H1 (cell line): ENCODE results near the gene KRTAP19-2. TPM values are rescaled to one million over a fixed set of nuclear protein-coding genes. Genes with fewer than 3 reads are reported as not detected.

Experiments used
- CTCF ChIA-PET: fragments of 300-600 bp; sonication (Branson Sonifier 250); formaldehyde crosslinking; loops from one replicate; lab custom pipeline; 2021; ENCODE audit not compliant: partially characterized antibody; lab: Charles Lee
- POLR2A ChIA-PET: fragments of 300-600 bp; sonication (Branson Sonifier 250); formaldehyde crosslinking; loops from one replicate; lab custom pipeline; 2021; ENCODE audit warnings: inconsistent platforms; ENCODE audit not compliant: partially characterized antibody; lab: Charles Lee
- DNase-seq, 2 experiments: peaks; one replicate each; pipeline versions ENCODE4 v3.0.0 to v3.0.0-alpha.2; 2010 to 2022; ENCODE audit warnings: low spot score in 2 of 2, low read depth in 1 of 2, mixed read lengths in 1 of 2
- FAIRE-seq: peaks from 2 replicates; lab custom pipeline; 2011; peaks lifted over from hg19 to GRCh38; lab: Jason Lieb, UNC
- H2AFZ ChIP-seq: 2 replicates; pipeline ENCODE4 v1.8.1; 2012; ENCODE audit warnings: low read length, inconsistent platforms
- H2AK5ac ChIP-seq: 2 replicates; pipeline ENCODE4 v1.6.1; 2013; ENCODE audit warnings: low read depth, low read length
- H2BK120ac ChIP-seq: replicated peaks from 2 replicates; pipeline ENCODE3; 2013; ENCODE audit warnings: low read depth, low read length, inconsistent platforms
- H2BK12ac ChIP-seq: 2 replicates; pipeline ENCODE4 v1.6.1; 2013; ENCODE audit warnings: low read depth, low read length
- H2BK15ac ChIP-seq: 2 replicates; pipeline ENCODE4 v1.6.1; 2013; ENCODE audit warnings: low read length
- H2BK20ac ChIP-seq: 2 replicates; pipeline ENCODE4 v1.6.1; 2013; ENCODE audit warnings: low read length
- H2BK5ac ChIP-seq: 2 replicates; pipeline ENCODE4 v1.6.1; 2013; ENCODE audit warnings: low read depth, low read length
- H3K14ac ChIP-seq: 2 replicates; pipeline ENCODE4 v1.6.1; 2013; ENCODE audit warnings: inconsistent platforms; ENCODE audit not compliant: insufficient read length
- H3K18ac ChIP-seq: 2 replicates; pipeline ENCODE4 v1.6.1; 2013; ENCODE audit warnings: low read length; ENCODE audit errors: extremely low read depth
- H3K23ac ChIP-seq: 2 replicates; pipeline ENCODE4 v1.6.1; 2013; ENCODE audit warnings: inconsistent platforms; ENCODE audit not compliant: insufficient read length
- H3K23me2 ChIP-seq: 2 replicates; pipeline ENCODE4 v1.6.1; 2013; ENCODE audit warnings: low read depth, low read length
- H3K27ac ChIP-seq: 2 replicates; pipeline ENCODE4 v1.6.1; 2011; ENCODE audit warnings: low read depth, low read length, inconsistent platforms
- H3K27me3 ChIP-seq, 4 experiments: replicated peaks in 1 of 4; 1 replicate in 1 of 4; 2 replicates in 3 of 4; pipeline versions ENCODE4 v1.6.1 to v1.8.1; 2011 to 2013; ENCODE audit warnings: low read length in 3 of 4, mild to moderate bottlenecking in 3 of 4, inconsistent platforms in 2 of 4, mixed read lengths in 2 of 4, moderate library complexity in 1 of 4; ENCODE audit not compliant: control insufficient read depth in 3 of 4, insufficient read depth in 3 of 4; ENCODE audit errors: extremely low read depth in 1 of 4
- H3K36me3 ChIP-seq, 4 experiments: 2 replicates each; pipeline versions ENCODE4 v1.6.1 to v1.8.1; 2011 to 2013; ENCODE audit warnings: mild to moderate bottlenecking in 4 of 4, low read length in 3 of 4, moderate library complexity in 2 of 4, control low read depth in 1 of 4, inconsistent platforms in 1 of 4; ENCODE audit not compliant: insufficient read depth in 4 of 4, control insufficient read depth in 2 of 4
- H3K4ac ChIP-seq: replicated peaks from 2 replicates; pipeline ENCODE3; 2013; ENCODE audit warnings: low read length, low read depth, mixed read lengths, inconsistent platforms; ENCODE audit not compliant: insufficient read length
- H3K4me1 ChIP-seq, 4 experiments: replicated peaks in 1 of 4; 1 replicate in 1 of 4; 2 replicates in 3 of 4; pipeline versions ENCODE4 v1.6.1 to v1.8.1; 2011 to 2013; ENCODE audit warnings: low read length in 3 of 4, inconsistent platforms in 2 of 4, mixed read lengths in 1 of 4; ENCODE audit not compliant: insufficient read depth in 4 of 4, control insufficient read depth in 3 of 4
- H3K4me2 ChIP-seq, 2 experiments: 2 replicates each; pipeline versions ENCODE4 v1.6.1 to v1.8.1; 2011 to 2013; ENCODE audit warnings: low read depth in 2 of 2, low read length in 2 of 2, control low read depth in 1 of 2, inconsistent platforms in 1 of 2, mild to moderate bottlenecking in 1 of 2; ENCODE audit not compliant: insufficient read depth in 1 of 2
- H3K4me3 ChIP-seq, 4 experiments: fragments of 200-600, 300-600 bp in 1 of 4; sonication (generic), shearing (Covaris generic), sonication (Bioruptor Twin) in 1 of 4; 2 replicates each; pipeline versions ENCODE4 v1.5.1 to v1.8.1; 2011 to 2016; ENCODE audit warnings: low read length in 4 of 4, low read depth in 3 of 4, control low read depth in 2 of 4, inconsistent platforms in 2 of 4, mild to moderate bottlenecking in 2 of 4, mixed read lengths in 1 of 4, moderate library complexity in 1 of 4; ENCODE audit not compliant: insufficient read depth in 2 of 4; ENCODE audit errors: extremely low read depth in 1 of 4
- H3K56ac ChIP-seq: replicated peaks from 2 replicates; pipeline ENCODE3; 2013; ENCODE audit warnings: low read depth, mild to moderate bottlenecking, mixed read lengths, low read length, inconsistent platforms; ENCODE audit not compliant: insufficient read length
- H3K79me1 ChIP-seq: 2 replicates; pipeline ENCODE4 v1.6.1; 2013; ENCODE audit warnings: low read depth, low read length, control low read depth
- H3K79me2 ChIP-seq, 2 experiments: 2 replicates each; pipeline versions ENCODE4 v1.6.1 to v1.8.1; 2012 to 2013; ENCODE audit warnings: low read length in 2 of 2, mild to moderate bottlenecking in 2 of 2, inconsistent platforms in 1 of 2; ENCODE audit not compliant: insufficient read depth in 2 of 2, control insufficient read depth in 1 of 2
- H3K9ac ChIP-seq, 4 experiments: replicated peaks in 1 of 4; 1 replicate in 1 of 4; 2 replicates in 3 of 4; pipeline versions ENCODE4 v1.6.1 to v1.8.1; 2011 to 2013; ENCODE audit warnings: low read depth in 3 of 4, low read length in 3 of 4, control low read depth in 2 of 4, mild to moderate bottlenecking in 2 of 4, moderate library complexity in 2 of 4, inconsistent platforms in 1 of 4; ENCODE audit errors: extremely low read depth in 1 of 4
- H3K9me3 ChIP-seq, 2 experiments: 2 replicates each; pipeline versions ENCODE4 v1.6.1 to v1.8.1; 2012 to 2013; ENCODE audit warnings: mild to moderate bottlenecking in 2 of 2, moderate library complexity in 2 of 2, control low read depth in 1 of 2, inconsistent platforms in 1 of 2, low read depth in 1 of 2, low read length in 1 of 2, mixed read lengths in 1 of 2; ENCODE audit not compliant: insufficient read depth in 2 of 2
- H4K20me1 ChIP-seq, 2 experiments: replicated peaks in 1 of 2; 2 replicates each; pipeline versions ENCODE3 to v1.8.1; 2011 to 2013; ENCODE audit warnings: inconsistent platforms in 2 of 2, low read length in 2 of 2, mild to moderate bottlenecking in 1 of 2; ENCODE audit not compliant: insufficient read depth in 2 of 2, control insufficient read depth in 1 of 2
- H4K5ac ChIP-seq: 2 replicates; pipeline ENCODE4 v1.6.1; 2013; ENCODE audit warnings: low read length, low read depth, mixed read lengths, inconsistent platforms; ENCODE audit not compliant: insufficient read length
- H4K8ac ChIP-seq: 2 replicates; pipeline ENCODE4 v1.8.0; 2013; ENCODE audit warnings: mild to moderate bottlenecking, moderate library complexity, low read length, inconsistent platforms; ENCODE audit not compliant: insufficient read depth; ENCODE audit errors: extremely low read depth
- H4K91ac ChIP-seq: replicated peaks from 2 replicates; pipeline ENCODE3; 2013; ENCODE audit warnings: low read length, mixed read lengths, inconsistent platforms; ENCODE audit not compliant: insufficient read length
- CHD2 ChIP-seq: IDR thresholded peaks from 2 replicates; pipeline ENCODE4 v1.6.1; 2012; ENCODE audit warnings: low read length, improper control_type of control experiment
- RAD21 ChIP-seq, 2 experiments: IDR thresholded peaks in 1 of 2; conservative IDR thresholded peaks in 1 of 2; 2 replicates each; pipeline ENCODE4 v1.6.1; 2011; ENCODE audit warnings: low read depth in 2 of 2, low read length in 2 of 2, improper control_type of control experiment in 1 of 2, inconsistent platforms in 1 of 2, mild to moderate bottlenecking in 1 of 2, moderate library complexity in 1 of 2
- WGBS, 2 experiments: shearing (Covaris generic) in 1 of 2; methylation state at CpG; one replicate each; pipeline versions ENCODE4 v1.1.6 to v1.1.7; 2013 to 2015; ENCODE audit warnings: low lambda C conversion rate in 2 of 2, mixed read lengths in 2 of 2, inconsistent platforms in 1 of 2, low coverage in 1 of 2, missing lambda C conversion rate in 1 of 2; ENCODE audit not compliant: insufficient replicate concordance in 2 of 2, insufficient coverage in 1 of 2, insufficient read length in 1 of 2; ENCODE audit errors: extremely low coverage in 1 of 2, missing lambda C conversion rate in 1 of 2; 5-methylcytosine and 5-hydroxymethylcytosine counted together
- polyA plus RNA-seq, 7 experiments: library from polyadenylated mRNA; depleted of rRNA in 3 of 7; stranded (reverse) in 5 of 7; unstranded in 2 of 7; fragments of >200 nt in 5 of 7; fragments of 200-250 nt in 2 of 7; gene quantifications; 1 replicate in 5 of 7; 2 replicates in 1 of 7; 4 replicates in 1 of 7; pipeline versions ENCODE4 v1.2.1 to v1.2.3, GENCODE V29; 2011 to 2013; ENCODE audit warnings: missing spikeins in 2 of 7, mixed read lengths in 2 of 7
- total RNA-seq: library from RNA; stranded (reverse); fragmentation: NEBNext Ultra II Directional; extraction: Animal tissue kit (Norgen Biotek cat#: 25700); gene quantifications from 2 replicates; pipeline ENCODE4 v1.2.1, GENCODE V29; 2021
- TF ChIP-seq, protein P1 (sequence below), 3 experiments: IDR thresholded peaks; 1 replicate in 2 of 3; 2 replicates in 1 of 3; pipeline versions ENCODE4 v1.5.1 to v1.6.1; 2011; ENCODE audit warnings: low read length in 3 of 3, mild to moderate bottlenecking in 3 of 3, inconsistent platforms in 2 of 3, low read depth in 1 of 3, moderate library complexity in 1 of 3; ENCODE audit not compliant: insufficient read depth in 1 of 3; ENCODE audit errors: control extremely low read depth in 1 of 3

Gene KRTAP19-2
- total and polyA plus RNA-seq, 2 of the 8 experiments (the other 6 are each of a cell fraction or from before 2014, with no cell fraction given) = not detected

DNA sequence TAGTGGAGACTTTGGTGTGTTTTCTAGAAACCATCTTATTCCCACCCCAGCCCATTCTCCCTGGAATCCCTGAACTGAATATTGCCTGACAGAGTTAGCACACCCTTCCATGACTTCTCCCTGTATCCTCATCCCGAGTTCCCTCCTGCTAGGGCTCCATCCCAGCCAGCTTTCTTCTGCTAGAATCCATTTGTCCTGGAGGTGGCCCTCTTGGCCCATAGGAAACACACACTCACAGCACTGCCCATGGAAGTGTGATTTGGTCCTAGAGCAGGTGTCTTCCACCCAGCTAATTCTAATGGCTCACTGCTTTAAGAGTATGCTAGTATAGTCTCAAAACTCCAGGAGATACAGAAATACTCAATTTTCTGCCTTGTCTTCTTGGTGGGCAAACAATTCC lies 43.0 kb downstream of the KRTAP19-2 start:
- no peak overlapping the region for H2BK20ac ChIP-seq
- H3K18ac ChIP-seq = no peak overlapping the region
- no peak overlapping the region for H2BK12ac ChIP-seq
- DNase-seq = no peak
- no peak overlapping the region for H2BK5ac ChIP-seq
- no peak overlapping the region for H3K56ac ChIP-seq
- no peak overlapping the region for H3K4ac ChIP-seq
- TF ChIP-seq CHD2 (no peak), RAD21 (IDR thresholded peaks at IDR 0.05 in 1 of 2, conservative IDR thresholded peaks at IDR 0.05 in 1 of 2; ENCODE audit: low read depth in 2 of 2, low read length in 2 of 2) (peak; percentile 58 to 71)
- TF ChIP-seq, protein P1, sequence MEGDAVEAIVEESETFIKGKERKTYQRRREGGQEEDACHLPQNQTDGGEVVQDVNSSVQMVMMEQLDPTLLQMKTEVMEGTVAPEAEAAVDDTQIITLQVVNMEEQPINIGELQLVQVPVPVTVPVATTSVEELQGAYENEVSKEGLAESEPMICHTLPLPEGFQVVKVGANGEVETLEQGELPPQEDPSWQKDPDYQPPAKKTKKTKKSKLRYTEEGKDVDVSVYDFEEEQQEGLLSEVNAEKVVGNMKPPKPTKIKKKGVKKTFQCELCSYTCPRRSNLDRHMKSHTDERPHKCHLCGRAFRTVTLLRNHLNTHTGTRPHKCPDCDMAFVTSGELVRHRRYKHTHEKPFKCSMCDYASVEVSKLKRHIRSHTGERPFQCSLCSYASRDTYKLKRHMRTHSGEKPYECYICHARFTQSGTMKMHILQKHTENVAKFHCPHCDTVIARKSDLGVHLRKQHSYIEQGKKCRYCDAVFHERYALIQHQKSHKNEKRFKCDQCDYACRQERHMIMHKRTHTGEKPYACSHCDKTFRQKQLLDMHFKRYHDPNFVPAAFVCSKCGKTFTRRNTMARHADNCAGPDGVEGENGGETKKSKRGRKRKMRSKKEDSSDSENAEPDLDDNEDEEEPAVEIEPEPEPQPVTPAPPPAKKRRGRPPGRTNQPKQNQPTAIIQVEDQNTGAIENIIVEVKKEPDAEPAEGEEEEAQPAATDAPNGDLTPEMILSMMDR (IDR thresholded peaks at IDR 0.05; ENCODE audit: control extremely low read depth in 1 of 3, insufficient read depth in 1 of 3, low read depth in 1 of 3, low read length in 3 of 3) = peak in 2 of 3 experiments; percentile 38 to 43; a peak in 3 of 4 replicates
- no peak overlapping the region for H2AK5ac ChIP-seq
- no peak overlapping the region for H3K27ac ChIP-seq
- no peak overlapping the region for H4K91ac ChIP-seq
- no peaks in the 10 kb centered on the region for H3K23me2 ChIP-seq
- no peaks in the 10 kb centered on the region for H3K27me3 ChIP-seq
- H3K9ac ChIP-seq = no peak overlapping the region
- no peak overlapping the region for H4K8ac ChIP-seq
- H2BK15ac ChIP-seq = no peak overlapping the region
- no peak overlapping the region for H3K23ac ChIP-seq
- no peaks in the 10 kb centered on the region for H4K20me1 ChIP-seq
- no peaks in the 10 kb centered on the region for H3K79me2 ChIP-seq
- ChIA-PET CTCF (interaction anchor here (0.6 to 3.7 kb wide), 10 partner anchors 9 to 642 kb away, joined by 3 to 20 read pairs (median 3); partner anchors contain the start of genes KRTAP13-3 and KRTAP13-4), POLR2A (no interaction called here)
- H3K36me3 ChIP-seq = no peaks in the 10 kb centered on the region
- no peak overlapping the region for H4K5ac ChIP-seq
- H3K4me3 ChIP-seq = no peak overlapping the region
- WGBS, 2 experiments = 93% methylated on average over 1 of the region's 1 CpG; no CpG with 5 or more reads in 1 of the 2 experiments
- no peak overlapping the region for H3K4me2 ChIP-seq
- no peak for FAIRE-seq
- no peak overlapping the region for H2AFZ ChIP-seq
- no peak overlapping the region for H3K14ac ChIP-seq
- no peaks in the 10 kb centered on the region for H3K9me3 ChIP-seq
- H3K4me1 ChIP-seq = no peaks in the 10 kb centered on the region; a peak in 3 of 7 replicates
- H2BK120ac ChIP-seq = no peak overlapping the region
- H3K79me1 ChIP-seq = no peaks in the 10 kb centered on the region
